GM21786 (cell line): ENCODE measurements around the gene CABP1.

Source experiments
- ATAC-seq: cut with Tn5 transposase; IDR thresholded peaks from one replicate; pipeline ENCODE4 v1.9.1; 2021; ENCODE audit not compliant: unreplicated experiment

The CABP1 gene

DNA sequence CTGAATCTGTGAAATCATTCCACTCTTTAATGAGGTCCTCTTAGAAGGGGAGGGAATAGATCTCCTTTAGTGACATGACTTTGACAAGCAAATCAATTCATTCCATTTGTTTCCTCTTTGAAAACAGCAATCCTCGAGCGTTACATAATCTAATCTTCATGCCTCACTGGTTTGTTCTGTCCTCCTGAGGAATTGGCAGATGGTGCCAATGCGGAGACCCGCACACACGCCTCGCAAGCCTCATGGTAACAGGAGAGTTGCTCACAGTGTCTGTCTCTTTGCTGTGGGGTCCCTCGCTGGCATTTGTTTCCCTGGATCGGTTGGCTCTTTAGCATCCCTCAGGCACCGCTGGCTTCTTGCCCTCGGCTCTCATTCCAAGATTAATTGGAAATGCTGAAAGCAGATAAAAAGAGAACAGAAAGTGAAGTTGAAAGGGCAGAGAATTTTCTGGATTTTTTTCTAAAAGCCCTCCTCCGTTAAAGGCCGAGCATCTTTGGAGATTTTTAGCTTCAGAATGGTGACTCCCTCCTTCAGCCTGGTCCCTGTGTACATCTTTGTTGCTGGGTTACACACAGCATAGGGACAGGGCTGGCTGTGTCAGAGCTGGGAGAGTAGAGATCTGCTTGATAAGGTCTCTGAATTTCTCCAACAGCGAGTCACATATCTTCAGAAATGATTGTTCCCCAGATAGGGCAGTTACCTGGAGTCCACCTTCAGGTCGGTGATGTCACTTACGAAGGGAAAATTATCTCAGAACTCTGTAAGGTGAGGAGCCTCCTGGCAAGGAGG lies 10.1 kb upstream of the CABP1 start:
- no peak for ATAC-seq

DNA sequence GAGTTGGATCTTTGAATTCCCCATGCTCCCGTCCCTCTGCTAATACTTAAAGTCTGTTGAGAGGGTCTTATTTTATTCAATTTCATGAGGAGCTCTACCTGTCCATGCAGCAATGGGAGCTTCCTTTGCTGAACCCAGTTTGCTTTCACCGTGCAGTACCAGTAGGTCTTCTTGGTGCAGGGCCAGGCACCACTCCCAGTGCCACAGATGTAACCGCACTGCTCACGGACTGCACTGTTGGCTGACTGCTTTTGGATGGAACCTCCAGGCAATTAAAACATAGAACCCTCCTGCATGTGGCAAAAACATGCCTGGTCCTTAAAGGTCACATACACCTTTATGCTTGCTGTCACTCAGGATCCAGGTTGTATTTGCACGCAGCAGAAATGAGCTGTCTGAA lies 9.3 kb upstream of the CABP1 start:
- no peak for ATAC-seq

DNA sequence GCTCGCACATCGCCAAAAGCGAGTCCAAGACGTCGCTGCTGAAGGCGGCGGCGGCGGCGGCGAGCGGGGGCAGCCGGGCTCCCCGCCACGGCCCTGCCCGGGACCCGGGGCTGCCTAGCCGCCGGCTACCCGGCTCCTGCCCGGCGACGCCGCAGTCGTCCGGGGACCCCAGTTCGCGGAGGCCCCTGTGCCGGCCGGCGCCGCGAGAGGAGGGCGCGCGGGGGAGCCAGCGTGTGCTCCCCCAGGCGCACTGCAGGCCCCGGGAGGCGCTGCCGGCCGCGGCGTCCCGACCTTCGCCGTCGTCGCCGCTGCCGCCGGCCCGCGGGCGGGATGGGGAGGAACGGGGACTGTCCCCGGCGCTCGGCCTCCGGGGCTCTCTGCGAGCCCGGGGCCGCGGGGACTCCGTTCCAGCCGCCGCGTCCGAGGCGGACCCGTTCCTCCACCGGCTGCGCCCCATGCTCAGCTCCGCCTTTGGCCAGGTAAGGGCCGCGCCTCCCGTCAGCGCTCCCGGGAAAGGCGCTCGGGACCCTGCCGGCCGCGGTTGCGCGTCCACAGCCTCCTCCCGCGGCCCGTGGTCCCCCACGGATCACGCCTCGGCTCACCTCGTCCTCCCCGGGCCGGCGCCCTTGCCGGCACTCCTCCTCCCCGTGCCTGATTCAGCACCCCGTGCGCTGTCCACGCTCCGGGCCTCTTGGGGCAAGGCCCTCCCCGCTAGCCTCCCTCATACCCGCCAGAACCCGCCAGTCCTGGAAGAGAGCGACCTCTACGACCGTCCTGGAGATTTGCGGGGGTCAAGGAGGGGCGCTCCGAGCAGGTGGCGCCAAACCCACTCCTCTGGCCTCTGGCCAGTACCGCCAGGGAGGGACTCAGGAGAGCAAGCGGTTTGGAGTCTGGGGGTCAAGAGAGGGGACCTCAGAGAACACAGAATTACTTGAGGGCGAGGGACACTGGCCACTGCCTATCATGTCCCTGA lies 721 bp downstream of the CABP1 start:
- ATAC-seq = no peak

DNA sequence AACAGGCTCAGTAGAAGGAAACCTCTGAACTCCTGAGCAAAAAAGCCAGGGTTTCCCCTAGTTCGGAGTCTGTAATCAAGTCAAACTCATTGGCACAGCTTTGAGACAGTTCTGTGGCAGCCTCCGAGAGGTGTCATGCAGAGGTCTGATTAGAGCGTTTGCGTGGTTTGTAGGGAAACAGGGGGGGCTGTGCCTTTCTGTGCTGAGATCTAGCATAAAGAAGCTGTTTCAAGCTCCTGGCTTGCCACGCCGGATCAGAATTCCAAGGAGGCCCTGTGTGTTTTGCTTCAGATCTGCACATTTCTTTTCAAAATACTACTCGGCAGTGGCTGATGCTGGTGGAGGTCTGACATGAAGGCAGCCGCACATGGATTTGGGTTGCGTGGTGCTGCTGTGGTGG lies 1.7 kb downstream of the CABP1 start:
- ATAC-seq = no peak

DNA sequence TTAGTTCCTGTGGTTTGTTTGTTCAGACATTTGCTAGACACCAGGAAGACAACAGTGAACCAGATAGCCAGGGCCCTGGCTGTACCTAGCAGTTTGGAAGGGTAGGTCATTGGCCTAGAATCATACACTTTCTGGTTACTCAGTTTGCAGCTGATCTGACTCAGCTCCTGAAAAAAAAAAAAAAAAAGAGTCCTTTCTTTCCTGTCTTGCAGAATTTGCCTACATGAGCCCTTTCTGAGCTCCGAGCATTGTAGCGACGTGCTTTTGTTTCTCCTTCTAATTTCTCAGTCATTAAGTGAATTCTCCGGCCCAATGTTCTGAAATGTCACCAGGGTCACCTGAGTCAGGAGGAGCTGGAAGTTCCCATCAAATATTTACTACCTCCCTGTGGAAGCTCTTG lies 2.4 kb downstream of the CABP1 start:
- no peak for ATAC-seq

DNA sequence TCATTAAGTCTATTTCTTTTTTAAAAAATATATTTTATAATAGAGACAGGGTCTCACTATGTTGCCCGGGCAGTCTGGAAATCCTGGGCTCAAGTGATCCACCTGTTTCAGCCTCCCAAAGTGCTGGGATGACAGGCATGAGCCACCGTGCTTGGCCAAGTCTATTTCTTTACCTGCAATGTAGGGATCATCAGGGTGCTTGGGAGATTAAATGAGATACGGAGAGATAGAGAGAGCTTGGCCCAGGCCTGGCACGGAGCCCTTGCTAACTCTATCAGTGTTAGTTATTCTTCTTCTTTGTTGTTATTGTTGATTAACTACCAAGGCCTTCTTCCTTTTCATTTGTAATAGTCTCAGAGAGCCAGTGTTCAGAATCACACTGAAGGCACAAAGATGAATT lies 3.1 kb downstream of the CABP1 start:
- no peak for ATAC-seq

DNA sequence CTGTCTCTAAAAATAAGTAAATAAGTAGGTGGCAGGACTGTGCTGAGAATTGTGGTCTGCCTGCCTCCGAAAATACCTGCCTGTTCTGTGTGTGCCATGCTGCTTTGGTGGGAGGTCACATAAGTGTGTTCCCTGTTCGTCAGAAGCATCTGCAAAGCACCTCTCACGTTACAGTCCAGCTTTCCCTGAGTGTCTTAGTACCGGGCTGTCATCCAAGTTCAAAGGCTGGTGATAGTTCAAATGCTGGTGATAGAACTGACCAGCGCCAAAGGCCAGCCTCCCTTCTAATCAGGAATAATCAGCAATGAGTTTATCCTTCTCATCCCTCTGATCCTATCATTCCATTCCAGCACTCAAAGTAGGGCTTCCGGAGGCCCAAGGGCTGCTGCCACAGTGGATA lies 5.6 kb downstream of the CABP1 start:
- ATAC-seq = no peak

DNA sequence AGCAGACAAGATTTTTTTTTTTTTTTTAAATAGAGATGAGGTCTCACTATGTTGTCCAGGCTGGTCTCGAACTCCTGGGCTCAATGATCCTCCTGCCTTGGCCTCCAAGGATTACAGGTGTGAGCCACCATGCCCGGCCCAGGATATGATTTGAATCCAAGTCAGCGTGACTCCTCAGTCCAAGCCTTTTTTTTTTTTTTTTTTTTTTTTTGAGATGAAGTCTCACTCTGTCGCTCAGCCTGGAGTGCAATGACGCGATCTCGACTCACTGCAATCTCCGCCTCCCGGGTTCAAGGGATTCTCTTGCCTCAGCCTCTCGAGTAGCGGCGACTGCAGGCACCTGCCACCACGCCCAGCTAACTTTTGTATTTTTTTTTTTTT lies 6.9 kb downstream of the CABP1 start:
- ATAC-seq = no peak

DNA sequence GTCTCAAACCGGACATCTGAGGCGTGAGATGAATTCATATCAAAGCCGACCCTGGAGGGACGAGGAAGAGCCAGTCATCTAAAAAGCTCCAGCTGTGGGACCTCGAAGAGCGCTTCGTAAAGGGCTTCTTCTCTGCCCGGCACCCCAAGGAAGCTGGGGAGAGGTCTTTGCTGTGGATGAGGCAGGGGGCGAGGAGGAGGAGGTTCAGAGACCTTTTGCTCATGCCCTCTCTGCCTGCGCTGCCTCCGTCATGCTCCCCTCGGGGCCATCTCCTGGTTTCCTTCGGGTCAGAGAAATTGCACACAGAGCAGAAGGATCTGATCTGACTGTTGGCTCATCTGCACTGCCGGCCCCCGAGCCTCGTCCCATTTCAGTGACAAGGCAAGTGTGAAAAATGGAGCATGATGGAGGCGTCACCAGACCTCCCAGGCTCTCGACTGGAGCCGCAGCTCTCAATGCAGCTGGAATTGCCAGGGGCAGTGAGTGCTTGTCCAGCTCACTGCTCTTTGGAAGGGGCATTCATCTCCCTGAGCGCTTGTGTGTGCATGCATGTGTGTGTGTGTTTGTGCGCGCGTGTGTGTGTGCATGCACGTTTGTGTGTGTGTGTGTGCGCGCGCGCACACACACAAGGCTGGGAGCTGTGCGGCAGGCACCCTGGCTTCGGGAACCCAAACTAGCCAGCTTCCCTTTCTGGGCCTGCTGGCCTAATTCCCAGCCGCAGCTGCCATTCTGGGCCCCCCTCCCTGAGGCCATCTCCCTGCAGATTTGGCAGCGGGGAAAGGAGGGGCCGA lies 9.2 kb downstream of the CABP1 start:
- no peak for ATAC-seq

DNA sequence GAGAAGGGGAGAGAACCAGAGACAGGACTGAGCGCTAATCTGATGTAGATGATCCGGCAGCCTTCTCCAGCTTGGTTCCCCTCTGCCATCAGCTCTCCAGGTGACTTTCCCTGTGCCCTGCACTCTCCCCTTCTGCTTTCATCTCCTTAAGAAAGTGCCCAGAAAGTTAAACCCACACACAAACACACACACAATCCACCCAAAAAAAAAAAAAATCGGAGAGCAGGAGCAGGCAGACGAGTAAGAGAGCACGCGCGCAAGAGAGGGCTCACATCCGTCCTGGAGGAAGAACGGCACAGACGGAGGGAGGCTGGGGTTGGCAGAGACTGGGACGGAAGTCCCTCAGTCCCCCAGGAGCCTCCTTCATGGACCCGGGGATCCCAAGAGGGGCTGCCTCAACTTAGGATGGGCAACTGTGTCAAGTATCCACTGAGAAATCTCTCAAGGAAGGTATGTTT lies 9.8 kb downstream of the CABP1 start:
- ATAC-seq = no peak

DNA sequence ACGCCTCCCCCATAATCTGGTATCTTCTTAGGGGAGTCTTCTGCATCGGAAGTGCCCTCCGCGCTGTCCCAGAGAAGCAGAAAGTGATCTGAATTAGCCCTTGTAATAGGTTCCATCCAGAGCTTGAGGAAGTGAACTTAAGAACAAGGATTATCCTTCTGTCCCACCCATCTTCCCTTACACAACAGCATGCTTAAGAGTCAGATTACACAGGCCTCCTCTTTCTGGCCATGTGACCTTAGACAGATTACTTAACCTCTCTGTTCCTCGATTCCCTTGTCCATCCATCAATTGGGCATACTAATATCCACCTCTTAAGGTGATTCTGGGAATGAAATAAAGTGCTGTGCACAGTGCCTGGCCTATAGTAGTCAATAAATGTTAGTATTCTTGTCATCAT lies 11.4 kb downstream of the CABP1 start:
- ATAC-seq = no peak

DNA sequence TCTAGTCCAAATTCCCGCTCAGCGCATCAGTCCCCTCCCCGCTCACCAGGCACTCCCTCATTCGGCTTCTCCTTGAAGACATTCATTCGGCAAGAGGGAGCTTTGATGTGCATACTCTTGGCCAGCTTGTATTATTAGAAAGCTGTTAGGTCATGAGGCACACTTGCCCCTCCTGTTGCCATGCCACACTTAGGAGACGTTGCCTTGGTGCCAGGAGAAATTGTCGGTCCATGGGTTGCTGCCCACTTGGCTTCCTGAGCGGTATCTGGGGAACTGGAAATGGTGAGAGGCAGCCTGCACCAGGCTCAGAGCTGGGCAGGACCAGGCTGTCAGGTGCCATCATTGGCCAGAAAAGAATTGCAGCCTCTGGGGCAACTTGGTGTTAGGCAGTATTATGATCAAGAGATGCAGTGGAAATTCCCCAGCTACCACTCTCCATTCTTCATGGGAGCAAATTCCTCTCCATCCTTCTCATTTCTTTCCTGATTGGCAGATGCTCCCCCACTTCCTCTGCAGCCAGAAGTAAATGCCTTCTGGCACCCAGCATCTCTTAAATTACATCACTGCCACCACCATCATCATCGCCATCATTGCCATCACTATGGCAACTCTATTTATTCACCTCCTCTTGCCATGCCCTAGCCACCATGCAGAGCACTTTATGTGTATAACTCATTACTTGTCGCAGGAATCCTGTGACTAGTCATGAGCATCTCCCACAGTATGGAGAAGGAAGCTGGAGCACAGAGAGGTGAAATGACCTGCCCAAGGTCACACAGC lies 12.4 kb downstream of the CABP1 start:
- no peak for ATAC-seq

DNA sequence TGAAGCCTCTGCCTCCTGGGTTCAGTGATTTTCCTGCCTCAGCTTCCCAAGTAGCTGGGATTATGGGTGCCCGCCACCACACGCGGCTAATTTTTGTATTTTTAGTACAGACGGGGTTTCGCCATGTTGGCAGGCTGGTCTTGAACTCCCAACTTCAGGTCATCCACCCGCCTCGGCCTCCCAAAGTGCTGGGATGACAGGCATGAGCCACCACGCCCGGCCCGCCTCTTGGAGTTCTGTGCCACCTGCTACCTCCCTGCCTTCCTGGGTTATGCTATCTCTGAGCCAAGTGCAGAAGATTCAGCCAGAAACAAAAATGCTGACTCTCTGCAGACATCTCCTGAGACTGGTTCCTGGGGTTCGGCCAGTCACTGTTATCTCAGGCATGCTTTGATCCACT lies 13.2 kb downstream of the CABP1 start:
- ATAC-seq = no peak

DNA sequence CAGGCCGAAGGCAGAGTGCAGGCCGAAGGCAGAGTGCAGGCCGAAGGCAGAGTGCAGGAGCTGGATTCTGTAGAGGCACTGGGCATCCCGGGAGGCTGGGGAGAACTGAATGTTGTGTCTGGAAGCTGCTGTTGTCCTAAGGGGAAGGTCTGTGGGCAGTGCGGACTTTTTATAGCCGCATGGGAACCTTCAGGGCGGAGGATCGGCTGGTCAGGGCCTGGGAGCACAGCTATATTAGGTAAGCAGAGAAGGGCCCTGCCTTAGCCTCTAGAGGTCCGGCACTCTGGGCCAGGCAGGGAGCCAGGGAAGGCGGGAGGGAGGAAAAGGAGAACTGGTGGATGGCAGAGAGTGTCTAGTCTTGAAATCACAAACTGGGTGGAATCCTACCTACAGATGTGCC lies 14.2 kb downstream of the CABP1 start:
- no peak for ATAC-seq

DNA sequence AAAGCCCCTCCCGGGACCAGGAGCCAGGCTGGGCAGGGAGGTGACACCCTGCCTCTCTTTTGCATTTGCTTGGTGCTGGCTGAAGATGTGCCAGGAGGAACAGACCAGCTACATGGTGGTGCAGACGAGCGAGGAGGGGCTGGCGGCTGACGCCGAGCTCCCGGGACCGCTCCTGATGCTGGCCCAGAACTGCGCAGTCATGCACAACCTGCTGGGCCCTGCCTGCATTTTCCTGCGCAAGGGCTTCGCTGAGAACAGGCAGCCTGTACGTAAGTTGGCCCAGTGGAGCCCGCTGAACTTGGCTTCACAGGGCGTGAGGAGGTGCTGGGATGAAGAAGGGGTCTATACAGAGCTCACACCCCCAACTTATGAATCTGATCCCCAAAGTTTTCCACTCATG lies 15.6 kb downstream of the CABP1 start:
- no peak for ATAC-seq

DNA sequence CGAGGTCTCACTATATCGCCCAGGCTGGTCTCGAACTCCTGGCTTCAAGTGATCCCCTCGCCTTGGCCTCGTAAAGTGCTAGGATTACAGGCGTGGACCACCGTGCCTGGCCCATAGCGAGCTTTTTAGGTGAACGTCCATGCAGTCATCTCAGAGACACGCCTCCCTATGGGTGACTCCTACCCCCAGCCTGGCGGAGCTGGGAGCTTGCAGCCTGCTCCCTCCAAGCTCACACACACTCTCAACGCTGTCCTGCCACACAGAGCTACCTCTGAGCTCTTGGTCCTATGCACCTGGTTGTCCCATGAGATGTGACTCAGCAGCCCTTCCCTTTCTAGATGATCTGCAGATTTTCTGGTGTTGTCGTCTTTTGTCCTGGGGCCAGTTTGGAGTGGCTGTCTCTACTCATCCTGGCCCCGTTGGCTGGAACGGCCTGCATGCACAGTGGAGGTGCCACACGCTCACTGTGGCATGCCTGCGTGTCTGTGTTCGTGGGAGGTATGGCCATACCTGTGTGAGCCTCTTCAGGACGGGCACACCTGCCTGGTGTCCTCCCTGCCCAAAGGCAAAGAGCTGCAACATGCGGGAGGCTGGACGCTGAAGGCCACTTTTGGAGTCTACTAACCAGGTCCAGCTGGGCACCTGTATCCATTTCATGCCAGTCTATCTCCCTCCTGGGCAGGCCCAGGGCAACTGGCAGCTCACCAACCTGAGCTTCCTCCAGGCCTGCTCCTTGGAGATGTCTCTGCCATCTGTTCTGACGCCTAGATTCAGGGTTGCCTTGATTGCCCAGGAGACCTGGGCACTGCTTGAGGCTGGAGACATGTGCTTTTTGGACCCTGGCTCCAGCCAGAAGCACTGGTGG lies 18.1 kb downstream of the CABP1 start:
- ATAC-seq = no peak

DNA sequence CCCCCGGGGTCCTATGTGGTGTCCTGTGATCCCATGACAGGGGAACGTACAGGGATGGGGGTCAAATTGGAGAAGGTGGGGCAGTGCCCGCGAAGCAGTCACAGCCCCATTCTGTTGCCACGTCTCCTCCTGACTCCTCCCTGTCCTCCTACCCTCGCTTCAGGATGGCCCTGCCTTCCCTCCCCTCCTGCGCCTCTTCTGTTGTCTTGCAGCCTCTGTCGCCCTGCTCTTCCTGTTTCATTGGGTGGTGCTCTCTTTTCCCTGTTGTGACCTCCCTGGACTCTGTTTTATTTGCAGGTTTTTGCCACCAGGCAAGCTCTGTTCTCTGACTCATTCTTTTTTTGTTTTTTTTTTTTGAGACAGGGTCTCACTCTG lies 18.7 kb downstream of the CABP1 start:
- no peak for ATAC-seq

DNA sequence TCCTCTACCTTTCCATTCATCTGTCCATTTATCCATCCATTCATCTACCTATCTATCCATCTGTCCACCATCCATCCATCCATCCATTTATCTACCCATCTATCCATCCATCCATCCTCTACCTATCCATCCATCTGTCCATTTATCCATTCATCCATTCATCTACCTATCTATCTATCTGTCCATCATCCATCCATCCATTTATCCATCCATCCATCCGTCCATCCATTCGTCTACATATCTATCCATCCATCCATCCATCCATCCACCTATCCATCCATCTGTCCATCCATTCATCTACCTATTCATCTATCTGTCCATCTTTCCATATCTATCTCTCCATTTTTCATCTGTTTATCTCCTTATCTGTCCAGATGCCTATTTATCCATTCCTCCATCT lies 21.0 kb downstream of the CABP1 start:
- no peak for ATAC-seq

DNA sequence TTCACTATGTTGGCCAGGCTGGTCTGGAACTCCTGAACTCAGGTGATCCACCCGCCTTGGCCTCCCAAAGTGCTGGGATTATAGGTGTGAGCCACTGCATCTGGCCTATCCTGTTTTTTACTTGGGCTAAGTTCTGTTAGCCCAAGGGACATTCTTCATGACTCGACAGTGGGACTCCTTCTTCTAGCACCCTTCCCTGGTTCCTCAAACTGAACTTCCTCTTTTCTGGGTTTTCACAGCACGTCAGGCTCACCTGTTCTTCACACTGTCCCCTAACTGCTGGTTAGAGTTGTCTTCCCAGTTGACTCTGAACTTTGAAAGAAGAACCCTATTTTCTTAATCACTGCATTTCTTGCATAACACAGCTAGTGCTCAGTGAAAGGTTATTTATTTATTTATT lies 22.5 kb downstream of the CABP1 start:
- no peak for ATAC-seq

DNA sequence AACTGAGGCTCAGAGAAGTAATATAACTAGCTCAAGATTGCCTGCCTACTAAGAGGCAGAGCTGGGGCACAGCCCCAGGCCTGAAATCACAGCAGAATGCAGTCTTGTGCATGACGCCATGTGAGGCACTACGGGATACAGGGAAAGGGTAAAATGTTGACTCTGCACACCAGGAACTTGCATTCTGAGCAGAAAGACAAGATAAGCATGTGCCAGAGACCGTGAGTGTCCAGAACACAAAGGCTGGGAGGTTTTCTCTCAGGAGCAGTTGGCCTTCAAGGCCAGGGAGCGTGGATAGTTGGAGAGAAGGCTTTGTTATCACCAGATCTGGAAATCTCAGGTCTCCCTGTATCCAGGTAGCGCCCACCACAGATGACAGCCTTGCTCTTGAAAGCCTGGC lies 23.3 kb downstream of the CABP1 start:
- ATAC-seq = no peak
